Uterus (tissue), 4 donors: ENCODE data around the gene EMP2. TPM values are rescaled to one million over a fixed set of nuclear protein-coding genes. Genes with fewer than 3 reads are reported as not detected.
A peak's percentile ranks its signal among the peaks of the same experiment; 100 is the strongest.

ENCODE experiments used
- DNase-seq, 2 donors: peaks; one replicate each; pipeline ENCODE4 v3.0.0-alpha.2; 2019 to 2020
- H3K27ac ChIP-seq, 2 donors: fragments of 200-600 bp; sonication (generic); 1 replicate in 1 of 2; 2 replicates in 1 of 2; pipeline ENCODE4 v1.5.1; 2016 to 2018
- H3K27me3 ChIP-seq, 2 donors: fragments of 200-600 bp; sonication (generic); one replicate each; pipeline ENCODE4 v1.5.1; 2018 to 2019; ENCODE audit warnings: control low read depth in 1 of 2
- H3K36me3 ChIP-seq, 2 donors: fragments of 200-600 bp; sonication (generic); one replicate each; pipeline ENCODE4 v1.5.1; 2019; ENCODE audit warnings: control low read depth in 1 of 2
- H3K4me1 ChIP-seq, 2 donors: fragments of 200-600 bp; sonication (generic); one replicate each; pipeline ENCODE4 v1.5.1; 2018 to 2019; ENCODE audit warnings: control low read depth in 1 of 2
- H3K4me3 ChIP-seq, 2 donors: fragments of 200-600 bp; sonication (generic); 1 replicate in 1 of 2; 2 replicates in 1 of 2; pipeline ENCODE4 v1.5.1; 2018 to 2019; ENCODE audit warnings: mild to moderate bottlenecking in 1 of 2
- H3K9me3 ChIP-seq, 2 donors: fragments of 200-600 bp; sonication (generic); one replicate each; pipeline ENCODE4 v1.5.1; 2019; ENCODE audit warnings: control low read depth in 1 of 2
- POLR2A ChIP-seq, 2 donors: fragments of 450-650 bp; IDR thresholded peaks; one replicate each; pipeline ENCODE4 v1.6.1; 2016; ENCODE audit warnings: antibody characterized with exemption in 2 of 2, mild to moderate bottlenecking in 1 of 2, moderate library complexity in 1 of 2
- intact Hi-C: fragments of 100-400 bp; cut with DNase I; formaldehyde crosslinking; loops from one replicate; pipeline ENCODE4 v1.15.1; 2023; ENCODE audit warnings: low total_unique reads
- total RNA-seq, 4 donors: library from RNA; depleted of rRNA in 3 of 4; stranded (reverse); fragments of >200 nt in 3 of 4; gene quantifications; one replicate each; pipeline versions ENCODE4 v1.1.0 to v1.2.4, GENCODE V29; 2014 to 2023
- TF ChIP-seq, protein P1 (sequence below), 4 experiments: fragments of 200-600 bp in 2 of 4; fragments of 450-650 bp in 2 of 4; sonication (generic) in 2 of 4; IDR thresholded peaks; one replicate each; pipeline ENCODE4 v1.5.1; 2016 to 2019; ENCODE audit warnings: antibody characterized with exemption in 4 of 4, mild to moderate bottlenecking in 2 of 4, moderate library complexity in 1 of 4
- donor health status: DM: yes; HTN: yes; CAD: no.

EMP2 gene, protein sequence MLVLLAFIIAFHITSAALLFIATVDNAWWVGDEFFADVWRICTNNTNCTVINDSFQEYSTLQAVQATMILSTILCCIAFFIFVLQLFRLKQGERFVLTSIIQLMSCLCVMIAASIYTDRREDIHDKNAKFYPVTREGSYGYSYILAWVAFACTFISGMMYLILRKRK
- total RNA-seq, result 10 to 100 TPM; 16.4 to 88.3 (median 32.1) TPM

DNA sequence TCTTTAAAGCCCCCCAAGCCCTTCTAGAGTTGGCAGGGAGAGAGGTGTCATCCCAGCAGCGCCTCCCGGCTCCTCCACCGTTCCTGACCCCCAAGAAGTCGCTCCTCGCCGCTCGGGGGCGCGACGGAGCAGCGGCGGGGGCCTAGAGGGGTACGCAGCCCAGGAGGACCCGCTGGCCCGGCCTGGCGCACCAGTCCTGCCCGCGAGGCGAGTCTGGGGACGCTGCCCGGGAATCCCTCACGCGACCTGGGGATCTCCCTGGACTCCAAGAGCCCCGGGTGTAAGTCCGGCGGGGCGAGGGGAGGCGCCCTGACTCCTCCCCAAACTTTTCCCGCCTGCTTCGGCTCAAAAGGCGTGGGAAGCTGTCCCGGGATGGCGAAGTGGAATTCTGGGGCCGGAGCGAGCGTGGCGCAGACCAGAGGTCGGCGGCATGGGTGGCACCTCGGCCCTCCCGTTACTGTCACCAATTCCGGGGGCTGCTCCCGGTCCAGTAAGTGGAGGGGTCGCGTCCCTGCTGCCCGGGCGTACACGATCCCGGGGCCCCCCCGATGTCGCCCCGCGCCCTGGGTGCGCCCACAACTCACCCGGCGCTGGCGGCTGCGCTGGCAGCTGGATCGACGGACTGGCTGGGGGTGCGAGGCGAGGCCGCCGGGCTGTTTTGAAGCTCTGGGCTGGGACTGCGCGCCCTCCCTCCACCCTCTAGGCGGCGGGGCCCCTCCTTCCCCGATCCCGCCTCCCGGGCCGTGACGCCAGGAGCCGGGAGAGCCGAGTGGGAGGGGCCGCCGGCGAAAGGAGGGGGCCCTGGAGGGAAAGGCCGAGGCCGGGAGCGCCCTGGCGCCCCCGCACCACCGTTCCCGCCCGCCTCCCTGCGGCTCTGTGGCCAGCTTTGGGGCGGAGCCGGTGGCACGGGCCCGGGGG lies at the start of gene EMP2:
Gene EMP2, minus strand, starts transcription at position 634 of the 918 bp plus-strand sequence. CDS start 32,981 bp downstream, outside the sequence.
- peak within 1 kb of the TSS; percentile 74 to 97 for H3K4me3 ChIP-seq
- peak within 1 kb of the TSS; percentile 86 to 97 for H3K27ac ChIP-seq
- H3K4me1 ChIP-seq, result peaks cover 0 to 13% of the 10 kb centered on the region in 2 donors
- no peaks in the 10 kb centered on the region for H3K27me3 ChIP-seq
- H3K36me3 ChIP-seq, result no peaks in the 10 kb centered on the region
- intact Hi-C loops, result no loop called here
- peak; percentile 81 to 88 for DNase-seq
- no peaks in the 10 kb centered on the region for H3K9me3 ChIP-seq
- TF ChIP-seq POLR2A (IDR thresholded peaks at IDR 0.05), result peak; percentile 85 to 93
- TF ChIP-seq, protein P1, sequence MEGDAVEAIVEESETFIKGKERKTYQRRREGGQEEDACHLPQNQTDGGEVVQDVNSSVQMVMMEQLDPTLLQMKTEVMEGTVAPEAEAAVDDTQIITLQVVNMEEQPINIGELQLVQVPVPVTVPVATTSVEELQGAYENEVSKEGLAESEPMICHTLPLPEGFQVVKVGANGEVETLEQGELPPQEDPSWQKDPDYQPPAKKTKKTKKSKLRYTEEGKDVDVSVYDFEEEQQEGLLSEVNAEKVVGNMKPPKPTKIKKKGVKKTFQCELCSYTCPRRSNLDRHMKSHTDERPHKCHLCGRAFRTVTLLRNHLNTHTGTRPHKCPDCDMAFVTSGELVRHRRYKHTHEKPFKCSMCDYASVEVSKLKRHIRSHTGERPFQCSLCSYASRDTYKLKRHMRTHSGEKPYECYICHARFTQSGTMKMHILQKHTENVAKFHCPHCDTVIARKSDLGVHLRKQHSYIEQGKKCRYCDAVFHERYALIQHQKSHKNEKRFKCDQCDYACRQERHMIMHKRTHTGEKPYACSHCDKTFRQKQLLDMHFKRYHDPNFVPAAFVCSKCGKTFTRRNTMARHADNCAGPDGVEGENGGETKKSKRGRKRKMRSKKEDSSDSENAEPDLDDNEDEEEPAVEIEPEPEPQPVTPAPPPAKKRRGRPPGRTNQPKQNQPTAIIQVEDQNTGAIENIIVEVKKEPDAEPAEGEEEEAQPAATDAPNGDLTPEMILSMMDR (IDR thresholded peaks at IDR 0.05), result peak; percentile 57 to 81 (median 70)

DNA sequence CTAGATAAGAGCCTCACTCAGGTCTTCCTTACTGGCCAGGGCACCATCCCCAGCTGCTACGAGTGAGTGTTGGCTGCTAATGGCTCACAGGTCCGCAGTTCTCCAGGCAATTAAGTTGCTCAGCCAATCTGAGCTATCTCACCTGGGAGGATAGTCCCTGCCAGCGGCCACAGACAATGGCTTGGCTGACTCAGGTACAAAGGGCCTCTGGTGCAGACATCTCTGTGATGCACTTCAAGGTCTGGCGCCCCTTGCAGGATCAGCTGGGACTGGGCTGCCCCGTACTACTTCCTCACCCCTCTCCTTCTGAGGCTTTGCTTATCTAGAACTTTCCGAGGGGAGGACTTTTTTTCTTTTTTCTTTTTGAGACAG lies 49.2 kb upstream of the EMP2 start:
- Histone ChIP-seq H3K9me3 (no peaks in the 10 kb centered on the region), H3K36me3 (no peaks in the 10 kb centered on the region), H3K27ac (no peak overlapping the region), H3K27me3 (no peaks in the 10 kb centered on the region), H3K4me3 (no peak overlapping the region), H3K4me1 (no peaks in the 10 kb centered on the region)
- no peak for TF ChIP-seq POLR2A (IDR thresholded peaks at IDR 0.05)
- TF ChIP-seq, protein P1 (IDR thresholded peaks at IDR 0.05), result no peak
- DNase-seq, result no peak
- intact Hi-C loops, result no loop called here

DNA sequence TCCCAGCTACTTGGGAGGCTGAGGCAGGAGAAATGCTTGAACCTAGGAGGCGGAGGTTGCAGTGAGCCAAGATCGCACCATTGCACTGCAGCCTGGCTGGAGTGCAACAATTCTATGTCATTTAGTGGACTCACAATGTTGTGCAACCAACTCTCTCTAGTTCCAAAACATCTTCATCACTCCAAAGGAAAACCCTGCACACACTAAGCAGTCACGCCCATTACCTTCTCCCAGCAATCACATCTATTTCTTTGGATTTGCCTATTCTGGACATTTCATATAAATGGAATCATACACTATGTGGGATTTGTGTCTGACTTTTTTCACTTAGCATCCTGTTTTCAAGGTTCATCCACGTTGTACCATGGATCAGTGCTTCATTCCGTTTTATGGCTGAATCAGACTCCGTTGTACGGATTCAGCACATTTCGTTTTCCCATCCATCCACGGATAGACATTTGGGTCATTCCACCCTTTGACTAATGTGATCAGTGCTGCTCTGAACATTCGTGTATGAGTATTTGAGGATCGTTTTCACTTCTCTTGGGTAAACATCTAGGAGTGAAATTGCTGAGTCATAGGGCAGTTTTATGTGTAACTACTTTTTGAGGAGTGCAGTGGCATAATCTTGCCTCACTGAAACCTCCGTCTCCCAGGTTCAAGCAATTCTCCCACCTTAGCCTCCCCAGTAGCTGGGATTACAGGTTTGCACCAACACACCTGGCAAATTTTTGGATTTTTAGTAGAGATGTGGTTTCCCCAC lies 45.4 kb upstream of the EMP2 start:
- intact Hi-C loops, result no loop called here
- Histone ChIP-seq H3K36me3 (no peaks in the 10 kb centered on the region), H3K27ac (no peak overlapping the region), H3K4me1 (no peaks in the 10 kb centered on the region), H3K9me3 (no peaks in the 10 kb centered on the region), H3K27me3 (no peaks in the 10 kb centered on the region), H3K4me3 (no peak overlapping the region)
- TF ChIP-seq, protein P1 (IDR thresholded peaks at IDR 0.05), result no peak
- TF ChIP-seq POLR2A (IDR thresholded peaks at IDR 0.05), result no peak
- DNase-seq, result no peak

DNA sequence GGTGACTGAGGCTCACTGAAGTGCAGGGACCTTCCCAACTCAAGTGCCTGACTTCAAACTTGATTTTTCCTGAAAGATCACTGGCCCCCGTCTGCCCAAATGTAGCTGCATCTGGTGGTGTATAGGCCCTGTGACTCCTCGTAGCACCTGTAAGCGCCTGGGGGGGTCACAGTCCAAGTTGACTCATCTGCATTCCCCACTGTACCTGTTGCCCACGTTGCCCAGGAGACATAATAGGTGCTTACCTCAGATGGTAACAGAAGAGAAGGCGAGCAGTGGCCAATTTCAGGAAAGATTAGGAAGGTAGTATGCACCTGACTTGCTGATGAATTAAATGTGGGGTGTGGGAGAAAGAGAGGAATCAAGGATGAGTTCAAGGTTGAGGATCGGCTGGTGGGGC lies 44.1 kb upstream of the EMP2 start:
- H3K9me3 ChIP-seq, result no peaks in the 10 kb centered on the region
- DNase-seq, result no peak
- no peaks in the 10 kb centered on the region for H3K36me3 ChIP-seq
- TF ChIP-seq POLR2A (IDR thresholded peaks at IDR 0.05), result no peak
- TF ChIP-seq, protein P1 (IDR thresholded peaks at IDR 0.05), result no peak
- H3K27me3 ChIP-seq, result no peaks in the 10 kb centered on the region
- intact Hi-C loops, result no loop called here
- no peaks in the 10 kb centered on the region for H3K4me1 ChIP-seq
- H3K27ac ChIP-seq, result no peak overlapping the region
- H3K4me3 ChIP-seq, result no peak overlapping the region
